ENCODE measurements around the gene KCNH5.

The KCNH5 gene

DNA sequence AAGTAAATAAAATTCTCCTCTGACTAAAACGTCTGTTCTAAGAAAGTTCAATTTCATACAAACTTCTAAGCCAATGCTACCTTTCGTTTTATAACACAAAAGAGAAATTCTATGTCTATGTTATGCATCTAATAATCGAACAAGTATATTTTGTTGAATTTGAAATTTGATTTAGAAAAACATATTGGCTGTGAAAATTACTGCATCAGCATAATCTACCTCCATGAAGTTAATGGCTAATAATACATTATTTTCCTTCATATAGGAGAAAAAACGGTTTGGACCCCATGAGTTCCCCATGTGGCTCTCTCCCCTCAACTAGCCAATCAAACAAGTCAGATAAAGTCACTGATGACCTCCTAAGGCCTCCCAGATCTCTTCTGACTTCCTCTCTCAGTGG is 106.5 kb downstream of the KCNH5 start:
- no peaks in the 10 kb centered on the region for H3K27me3 Mint-ChIP-seq (ENCODE audit: low read depth)
- no peaks in the 10 kb centered on the region for H3K4me1 Mint-ChIP-seq
- no peaks in the 10 kb centered on the region for H3K9me3 Mint-ChIP-seq
- H3K4me3 Mint-ChIP-seq = no peak overlapping the region
- no peak overlapping the region for H3K27ac Mint-ChIP-seq
- H3K36me3 Mint-ChIP-seq (ENCODE audit: low read depth) = no peaks in the 10 kb centered on the region
- TF ChIP-seq, protein P1, sequence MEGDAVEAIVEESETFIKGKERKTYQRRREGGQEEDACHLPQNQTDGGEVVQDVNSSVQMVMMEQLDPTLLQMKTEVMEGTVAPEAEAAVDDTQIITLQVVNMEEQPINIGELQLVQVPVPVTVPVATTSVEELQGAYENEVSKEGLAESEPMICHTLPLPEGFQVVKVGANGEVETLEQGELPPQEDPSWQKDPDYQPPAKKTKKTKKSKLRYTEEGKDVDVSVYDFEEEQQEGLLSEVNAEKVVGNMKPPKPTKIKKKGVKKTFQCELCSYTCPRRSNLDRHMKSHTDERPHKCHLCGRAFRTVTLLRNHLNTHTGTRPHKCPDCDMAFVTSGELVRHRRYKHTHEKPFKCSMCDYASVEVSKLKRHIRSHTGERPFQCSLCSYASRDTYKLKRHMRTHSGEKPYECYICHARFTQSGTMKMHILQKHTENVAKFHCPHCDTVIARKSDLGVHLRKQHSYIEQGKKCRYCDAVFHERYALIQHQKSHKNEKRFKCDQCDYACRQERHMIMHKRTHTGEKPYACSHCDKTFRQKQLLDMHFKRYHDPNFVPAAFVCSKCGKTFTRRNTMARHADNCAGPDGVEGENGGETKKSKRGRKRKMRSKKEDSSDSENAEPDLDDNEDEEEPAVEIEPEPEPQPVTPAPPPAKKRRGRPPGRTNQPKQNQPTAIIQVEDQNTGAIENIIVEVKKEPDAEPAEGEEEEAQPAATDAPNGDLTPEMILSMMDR (IDR thresholded peaks at IDR 0.05; ENCODE audit: unreplicated experiment in 3 of 3) = no peak

DNA sequence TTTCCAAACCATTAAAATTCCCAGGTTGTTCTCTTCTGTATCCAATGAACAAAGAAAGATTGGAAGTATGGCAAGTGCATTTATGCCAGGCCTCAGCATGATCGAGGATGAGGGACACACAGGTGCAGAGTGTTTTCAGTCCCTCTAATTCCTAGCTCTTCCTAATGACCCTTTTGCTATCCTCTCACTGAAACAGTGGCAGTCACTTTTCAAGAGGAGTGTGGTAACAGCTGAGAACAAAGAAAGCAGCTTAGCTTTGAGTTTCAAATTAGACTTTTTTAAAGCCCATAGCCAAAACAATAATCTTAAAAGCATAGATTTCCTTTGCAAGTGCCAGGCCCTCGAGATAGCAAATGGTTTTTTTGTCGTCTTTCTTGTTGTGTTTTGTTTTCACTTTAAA is 110.8 kb downstream of the KCNH5 start:
- TF ChIP-seq, protein P1 (IDR thresholded peaks at IDR 0.05; ENCODE audit: unreplicated experiment in 3 of 3) = no peak
- Mint-ChIP-seq H3K4me1 (no peaks in the 10 kb centered on the region), H3K36me3 (ENCODE audit: low read depth) (no peaks in the 10 kb centered on the region), H3K9me3 (no peaks in the 10 kb centered on the region), H3K4me3 (no peak overlapping the region), H3K27me3 (ENCODE audit: low read depth) (no peaks in the 10 kb centered on the region), H3K27ac (no peak overlapping the region)

DNA sequence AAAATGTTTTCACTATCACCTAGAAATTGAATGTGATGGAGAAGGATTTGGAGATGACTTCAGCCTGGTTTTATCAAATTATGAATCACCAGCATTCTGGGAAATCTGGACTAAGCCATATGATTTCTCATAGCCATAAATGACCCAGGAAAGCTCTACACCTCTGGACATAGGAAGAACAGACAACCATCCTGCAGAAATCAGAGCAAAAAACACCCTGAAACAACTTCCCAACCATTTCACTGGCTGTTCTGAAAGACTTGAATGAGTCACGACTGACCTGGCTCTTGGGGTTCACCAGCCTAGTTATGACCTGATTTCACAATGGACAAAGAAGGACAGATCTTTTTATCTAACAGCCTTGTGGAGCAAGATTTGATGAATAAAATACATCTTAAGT is 123.8 kb downstream of the KCNH5 start:
- no peak overlapping the region for H3K27ac Mint-ChIP-seq
- TF ChIP-seq, protein P1 (IDR thresholded peaks at IDR 0.05; ENCODE audit: unreplicated experiment in 3 of 3) = no peak
- no peaks in the 10 kb centered on the region for H3K27me3 Mint-ChIP-seq (ENCODE audit: low read depth)
- peaks cover 2% of the 10 kb centered on the region for H3K9me3 Mint-ChIP-seq
- H3K36me3 Mint-ChIP-seq (ENCODE audit: low read depth) = no peaks in the 10 kb centered on the region
- H3K4me3 Mint-ChIP-seq = no peak overlapping the region
- H3K4me1 Mint-ChIP-seq = peaks cover 12% of the 10 kb centered on the region

DNA sequence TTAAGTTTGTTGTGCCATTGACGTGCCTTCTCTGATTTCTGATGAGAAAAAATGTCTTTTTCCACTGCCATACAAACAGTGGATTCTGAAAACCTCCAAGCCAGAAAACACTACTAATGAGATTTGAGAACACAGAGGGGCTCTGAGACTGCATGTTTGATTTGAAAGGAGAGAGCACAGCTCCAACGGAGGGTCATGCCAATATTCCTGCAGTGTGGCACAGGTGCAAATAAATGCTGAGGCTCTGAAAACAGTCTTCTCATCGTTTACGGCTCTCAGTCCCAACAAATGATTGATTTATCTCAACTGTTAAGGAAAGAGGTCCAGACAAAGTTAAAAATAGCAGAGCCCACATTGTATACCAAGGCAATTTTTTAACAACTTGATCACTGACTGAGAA is 128.7 kb downstream of the KCNH5 start:
- no peaks in the 10 kb centered on the region for H3K9me3 Mint-ChIP-seq
- no peak overlapping the region for H3K4me3 Mint-ChIP-seq
- H3K27me3 Mint-ChIP-seq (ENCODE audit: low read depth) = no peaks in the 10 kb centered on the region

GRCh38 chr14:62914873-62915272 is 130.4 kb downstream of the KCNH5 start:
- Mint-ChIP-seq H3K27me3 (ENCODE audit: low read depth) (no peaks in the 10 kb centered on the region), H3K4me3 (no peak overlapping the region), H3K36me3 (ENCODE audit: low read depth) (no peaks in the 10 kb centered on the region), H3K27ac (no peak overlapping the region), H3K9me3 (no peaks in the 10 kb centered on the region), H3K4me1 (peaks cover 15% of the 10 kb centered on the region)
- TF ChIP-seq, protein P1 (IDR thresholded peaks at IDR 0.05; ENCODE audit: unreplicated experiment in 3 of 3) = no peak

More for the DNA sequence above, 128.7 kb downstream of the KCNH5 start:
- Mint-ChIP-seq H3K36me3 (ENCODE audit: low read depth) (no peaks in the 10 kb centered on the region), H3K4me1 (peaks cover 15% of the 10 kb centered on the region), H3K27ac (no peak overlapping the region)
- TF ChIP-seq, protein P1 (IDR thresholded peaks at IDR 0.05; ENCODE audit: unreplicated experiment in 3 of 3) = no peak

DNA sequence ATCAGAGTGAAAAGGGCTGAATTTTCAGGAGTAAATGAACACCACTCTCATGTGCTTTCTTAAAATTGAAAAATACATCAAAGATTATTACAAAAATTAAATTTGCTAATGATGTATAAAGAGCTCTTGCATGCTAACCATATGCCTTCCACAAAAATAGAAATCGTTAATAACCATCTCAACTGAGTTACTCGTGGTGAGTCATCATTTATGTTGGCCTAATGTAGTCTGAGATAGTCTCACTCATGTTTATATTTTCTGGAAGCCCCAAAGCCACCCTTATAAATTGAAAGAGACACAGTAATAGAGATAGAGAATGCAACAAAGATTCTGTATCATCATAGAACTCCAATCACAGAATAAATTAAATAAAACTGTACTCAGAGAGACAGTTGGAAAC is 131.2 kb downstream of the KCNH5 start:
- peaks cover 15% of the 10 kb centered on the region for H3K4me1 Mint-ChIP-seq
- H3K36me3 Mint-ChIP-seq (ENCODE audit: low read depth) = no peaks in the 10 kb centered on the region
- H3K27ac Mint-ChIP-seq = no peak overlapping the region
- no peaks in the 10 kb centered on the region for H3K27me3 Mint-ChIP-seq (ENCODE audit: low read depth)
- TF ChIP-seq, protein P1 (IDR thresholded peaks at IDR 0.05; ENCODE audit: unreplicated experiment in 3 of 3) = no peak
- no peak overlapping the region for H3K4me3 Mint-ChIP-seq
- H3K9me3 Mint-ChIP-seq = no peaks in the 10 kb centered on the region

Data from nephron (organoid).